Activated B cell treated with CpG ODN at 0.5 μM for 24 hours (primary cell): ENCODE measurements around the gene DUSP22. TPM values are rescaled to one million over a fixed set of nuclear protein-coding genes. Genes with fewer than 3 reads are reported as not detected.
"Not testable (repeated sequence)": the region's sequence is repeated elsewhere in the genome, so short reads cannot be mapped to it uniquely, and the experiment has no call there.

ENCODE experiments used
- ATAC-seq: fragments of 200-7000 bp; cut with Tn5 transposase; one replicate; pipeline ENCODE4 v1.10.0; 2021; ENCODE audit warnings: low read depth, mild to moderate bottlenecking, moderate library complexity
- CTCF ChIA-PET: fragments of 350-600 bp; sonication (Branson Sonifier 250); formaldehyde crosslinking; loops from one replicate; lab custom pipeline; 2021; ENCODE audit warnings: antibody characterized with exemption; lab: Charles Lee
- POLR2A ChIA-PET: fragments of 350-600 bp; sonication (Branson Sonifier 250); formaldehyde crosslinking; loops from one replicate; lab custom pipeline; 2021; ENCODE audit warnings: antibody characterized with exemption; lab: Charles Lee
- DNase-seq: peaks from one replicate; pipeline ENCODE4 v3.0.0; 2022
- H3K27ac Mint-ChIP-seq: one replicate; pipeline ENCODE4 v1.8.0; 2020; ENCODE audit warnings: mixed read lengths
- H3K27me3 Mint-ChIP-seq: one replicate; pipeline ENCODE4 v1.8.0; 2021; ENCODE audit warnings: mixed read lengths
- H3K36me3 Mint-ChIP-seq: one replicate; pipeline ENCODE4 v1.8.0; 2021; ENCODE audit warnings: low read depth, mixed read lengths
- H3K4me1 Mint-ChIP-seq: one replicate; pipeline ENCODE4 v1.8.0; 2021; ENCODE audit warnings: mixed read lengths
- H3K4me3 Mint-ChIP-seq: one replicate; pipeline ENCODE4 v1.8.0; 2020; ENCODE audit warnings: mild to moderate bottlenecking, mixed read lengths
- H3K9me3 Mint-ChIP-seq: one replicate; pipeline ENCODE4 v1.8.0; 2020; ENCODE audit warnings: mixed read lengths
- CTCF ChIP-seq: fragments of 200-600 bp; IDR thresholded peaks from one replicate; pipeline ENCODE4 v1.8.0; 2022; ENCODE audit warnings: antibody characterized with exemption, mild to moderate bottlenecking
- intact Hi-C: fragments of 100-400 bp; cut with micrococcal nuclease; formaldehyde crosslinking; loops from one replicate; pipeline ENCODE4 v1.15.1; 2024
- total RNA-seq: library from RNA; stranded (reverse); gene quantifications from 2 replicates; pipeline ENCODE4 v1.2.3, GENCODE V29; 2022

The DUSP22 gene
- total RNA-seq, 1 donor from 2014 or later, result 153 TPM

GRCh38 chr6:282177-282866 lies 10.0 kb upstream of the DUSP22 start:
- H3K36me3 Mint-ChIP-seq, result peaks cover 25% of the 10 kb centered on the region
- H3K27ac Mint-ChIP-seq, result no peak overlapping the region
- CTCF ChIA-PET, result no interaction called here
- ATAC-seq (no peak), DNase-seq (no peak)
- TF ChIP-seq CTCF, result no peak
- POLR2A ChIA-PET, result interaction anchor here (1.8 kb wide), 1 partner anchor 11 kb away, joined by 14 read pairs; no protein-coding TSS in a partner anchor
- H3K4me3 Mint-ChIP-seq, result no peak overlapping the region
- H3K4me1 Mint-ChIP-seq, result peaks cover 21% of the 10 kb centered on the region
- intact Hi-C loops, result no loop called here
- H3K27me3 Mint-ChIP-seq, result no peaks in the 10 kb centered on the region
- H3K9me3 Mint-ChIP-seq, result no peaks in the 10 kb centered on the region

- Mint-ChIP-seq H3K4me3 (no peak overlapping the region), H3K9me3 (no peaks in the 10 kb centered on the region), H3K27ac (no peak overlapping the region), H3K4me1 (peaks cover 27% of the 10 kb centered on the region), H3K27me3 (no peaks in the 10 kb centered on the region), H3K36me3 (peaks cover 25% of the 10 kb centered on the region)
- ChIA-PET CTCF (interaction anchor here (1.3 kb wide), 1 partner anchor 55 kb away, joined by 4 read pairs; no protein-coding TSS in a partner anchor), POLR2A (interaction anchor here (1.8 kb wide), 1 partner anchor 10 kb away, joined by 14 read pairs; no protein-coding TSS in a partner anchor)
- intact Hi-C loops, result no loop called here
- ATAC-seq, result no peak
- DNase-seq, result no peak
- no peak for TF ChIP-seq CTCF
Measured at GRCh38 chr6:282867-283416, 9.3 kb upstream of the DUSP22 start.

GRCh38 chr6:284486-284885 lies 7.8 kb upstream of the DUSP22 start:
- no peak overlapping the region for H3K4me3 Mint-ChIP-seq
- peaks cover 43% of the 10 kb centered on the region for H3K4me1 Mint-ChIP-seq
- TF ChIP-seq CTCF, result no peak
- intact Hi-C loops, result no loop called here
- DNase-seq, result no peak
- H3K36me3 Mint-ChIP-seq, result peaks cover 25% of the 10 kb centered on the region
- ATAC-seq, result no peak
- ChIA-PET POLR2A (interaction anchor here (1.2 to 3.0 kb wide), 3 partner anchors 42 to 107 kb away, joined by 3 to 31 read pairs (median 4); partner anchors contain the start of gene IRF4), CTCF (interaction anchor here (1.1 to 3.0 kb wide), 3 partner anchors 57 to 96 kb away, joined by 3 to 10 read pairs (median 4); no protein-coding TSS in a partner anchor)
- no peaks in the 10 kb centered on the region for H3K9me3 Mint-ChIP-seq
- H3K27me3 Mint-ChIP-seq, result no peaks in the 10 kb centered on the region
- H3K27ac Mint-ChIP-seq, result no peak overlapping the region

- CTCF ChIA-PET, result interaction anchor here (1.1 to 3.0 kb wide), 2 partner anchors 58 to 97 kb away, joined by 3 to 10 read pairs; no protein-coding TSS in a partner anchor
- POLR2A ChIA-PET, result interaction anchor here (0.9 to 3.0 kb wide), 9 partner anchors 9 to 119 kb away, joined by 3 to 37 read pairs (median 8); partner anchors contain the start of gene IRF4
- intact Hi-C loops, result no loop called here
- Mint-ChIP-seq H3K4me1 (peaks cover 50% of the 10 kb centered on the region), H3K36me3 (peaks cover 25% of the 10 kb centered on the region), H3K4me3 (no peak overlapping the region), H3K27me3 (no peaks in the 10 kb centered on the region), H3K9me3 (no peaks in the 10 kb centered on the region), H3K27ac (peak overlapping the region; percentile 93)
- TF ChIP-seq CTCF, result no peak
- no peak for DNase-seq
- no peak for ATAC-seq
Measured at GRCh38 chr6:285030-285771, 7.1 kb upstream of the DUSP22 start.

- peak overlapping the region; percentile 16 for H3K4me3 Mint-ChIP-seq
- H3K9me3 Mint-ChIP-seq, H3K27me3 Mint-ChIP-seq, ATAC-seq, DNase-seq: not testable (repeated sequence)
- POLR2A ChIA-PET, result interaction anchor here (0.9 to 3.0 kb wide), 16 partner anchors 10 to 119 kb away, joined by 3 to 37 read pairs (median 8); partner anchors contain the start of gene IRF4
- intact Hi-C loops, result loop anchor here (1.0 kb wide), 1 partner anchor 59 kb away; no protein-coding TSS in a partner anchor
- CTCF ChIA-PET, result interaction anchor here (1.5 to 3.0 kb wide), 3 partner anchors 36 to 67 kb away, joined by 3 to 10 read pairs (median 7); no protein-coding TSS in a partner anchor
- H3K27ac Mint-ChIP-seq, result peak overlapping the region; percentile 93
- H3K36me3 Mint-ChIP-seq, result peaks cover 25% of the 10 kb centered on the region
- peaks cover 57% of the 10 kb centered on the region for H3K4me1 Mint-ChIP-seq
Measured at GRCh38 chr6:285902-286301, 6.4 kb upstream of the DUSP22 start.
